ENCODE results near the gene DNAL1. TPM values are rescaled to one million over a fixed set of nuclear protein-coding genes. Genes with fewer than 3 reads are reported as not detected.

DNAL1 gene
- total RNA-seq, 1 experiment from 2014 or later = 14.6 TPM

- ATAC-seq = no peak
- no peaks in the 10 kb centered on the region for H3K36me3 ChIP-seq (ENCODE audit: control insufficient read depth in 1 of 2, insufficient read depth in 2 of 2, low read length in 2 of 2)
- H3K4me2 ChIP-seq (ENCODE audit: low read length) = no peak overlapping the region
- ChIA-PET POLR2A (interaction anchor here (1.2 kb wide), 1 partner anchor 15 kb away, joined by 3 read pairs; the partner anchor contains the start of gene ACOT6), RAD21 (ENCODE audit: low non-redundant PET in 1 of 2, low total read pairs in 2 of 2, uncharacterized antibody in 2 of 2, unreplicated experiment in 2 of 2) (no interaction called here), CTCF (no interaction called here)
- no peak for DNase-seq (ENCODE audit: low read depth, low spot score)
- no peaks in the 10 kb centered on the region for H4K20me1 ChIP-seq (ENCODE audit: insufficient read depth)
- H3K9me2 ChIP-seq (ENCODE audit: insufficient read depth) = no peaks in the 10 kb centered on the region
- no peak overlapping the region for H3K9ac ChIP-seq (ENCODE audit: low read length)
- no peak overlapping the region for H3K4me3 ChIP-seq (replicated peaks in 1 of 2; ENCODE audit: low read depth in 1 of 2, low read length in 2 of 2)
- H3K4me1 ChIP-seq (ENCODE audit: control insufficient read depth in 1 of 2, insufficient read depth in 2 of 2, low read length in 2 of 2) = no peaks in the 10 kb centered on the region
- no peak overlapping the region for H3K27ac ChIP-seq (ENCODE audit: low read depth, low read length)
- BruUV-seq (replicated peaks) = no TSS peak
- H3K79me2 ChIP-seq (ENCODE audit: insufficient read depth, low read length) = no peaks in the 10 kb centered on the region
- TF ChIP-seq ZBTB33 (IDR thresholded peaks at IDR 0.05; ENCODE audit: extremely low read depth, insufficient replicate concordance, low read length) (no peak), EZH2phosphoT487 (IDR thresholded peaks at IDR 0.05; ENCODE audit: borderline replicate concordance) (no peak), POLR2A (IDR thresholded peaks at IDR 0.05; ENCODE audit: borderline replicate concordance, extremely low read depth, insufficient read depth, insufficient read length) (no peak), REST (IDR thresholded peaks at IDR 0.05; ENCODE audit: low read depth) (no peak), ZNF274 (IDR thresholded peaks at IDR 0.05; ENCODE audit: low read depth, low read length) (no peak), JUND (IDR thresholded peaks at IDR 0.05) (no peak), YY1 (IDR thresholded peaks at IDR 0.05; ENCODE audit: extremely low read depth, insufficient replicate concordance, low read depth, low read length) (no peak), RAD21 (IDR thresholded peaks at IDR 0.05; ENCODE audit: low read depth) (no peak), SRF (IDR thresholded peaks at IDR 0.05; ENCODE audit: low read depth) (no peak), SIN3A (IDR thresholded peaks at IDR 0.05; ENCODE audit: low read depth) (no peak), ATF3 (IDR thresholded peaks at IDR 0.05) (no peak), ELF1 (IDR thresholded peaks at IDR 0.05; ENCODE audit: borderline replicate concordance, low read depth) (no peak), CTCF (IDR thresholded peaks at IDR 0.05 in 2 of 3, conservative IDR thresholded peaks at IDR 0.05 in 1 of 3; ENCODE audit: borderline replicate concordance in 1 of 3, insufficient read depth in 1 of 3, low read depth in 2 of 3, low read length in 2 of 3) (no peak), TCF7L2 (IDR thresholded peaks at IDR 0.05; ENCODE audit: borderline replicate concordance, extremely low read depth, insufficient read depth, insufficient read length) (no peak), FOSL1 (IDR thresholded peaks at IDR 0.05; ENCODE audit: low read depth) (no peak), CBX3 (IDR thresholded peaks at IDR 0.05; ENCODE audit: low read depth) (no peak), EGR1 (IDR thresholded peaks at IDR 0.05; ENCODE audit: low read depth) (no peak), CEBPB (IDR thresholded peaks at IDR 0.05; ENCODE audit: low read depth) (no peak)
- intact Hi-C loops (cut with micrococcal nuclease) = no loop called here
- H3K27me3 ChIP-seq (ENCODE audit: insufficient read depth, low read length) = no peaks in the 10 kb centered on the region
- H3K9me3 ChIP-seq (ENCODE audit: control insufficient read depth in 1 of 2, insufficient read depth in 1 of 2, low read depth in 1 of 2, low read length in 2 of 2) = no peaks in the 10 kb centered on the region
- no peak overlapping the region for H2AFZ ChIP-seq (ENCODE audit: low read depth, low read length, poor library complexity, severe bottlenecking)
Measured at GRCh38 chr14:73627151-73627558, 17.6 kb upstream of the DNAL1 start.
